ENCODE data around the gene SMIM28.

DNA sequence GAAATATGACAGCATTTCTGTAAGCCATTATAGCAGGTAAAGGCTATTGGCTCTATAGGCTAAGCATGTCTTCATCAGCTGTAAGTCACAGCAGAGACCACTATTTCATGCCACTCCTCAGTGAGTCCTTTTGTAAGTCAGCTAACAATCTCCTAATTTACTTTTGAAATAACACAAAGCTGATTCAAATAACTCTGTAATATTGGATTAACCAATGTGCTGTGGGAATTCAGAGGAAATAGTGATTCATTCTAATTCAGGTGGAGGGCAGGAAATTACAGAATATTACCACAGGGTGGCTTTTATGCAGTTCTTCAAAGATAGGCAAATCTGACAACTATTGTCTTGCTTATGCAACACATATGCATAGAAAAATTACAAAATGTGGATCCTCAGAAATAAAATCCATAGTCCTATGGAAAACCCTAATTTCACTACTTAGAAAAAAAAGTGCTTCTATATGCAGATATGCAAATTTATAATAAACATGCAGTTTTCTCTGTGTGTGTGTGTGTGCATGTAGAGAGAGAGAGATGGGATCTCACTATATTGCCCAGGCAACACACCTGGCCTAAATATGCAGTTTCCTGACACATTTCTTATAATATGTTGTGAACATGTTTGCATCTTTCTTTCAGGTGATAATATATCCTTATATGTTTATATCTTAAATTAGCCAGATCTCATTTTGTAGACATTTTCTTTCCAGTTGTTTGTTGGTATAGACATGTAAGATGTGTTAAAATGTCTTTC is 4.8 kb upstream of the SMIM28 start:
- TF ChIP-seq, protein P1, sequence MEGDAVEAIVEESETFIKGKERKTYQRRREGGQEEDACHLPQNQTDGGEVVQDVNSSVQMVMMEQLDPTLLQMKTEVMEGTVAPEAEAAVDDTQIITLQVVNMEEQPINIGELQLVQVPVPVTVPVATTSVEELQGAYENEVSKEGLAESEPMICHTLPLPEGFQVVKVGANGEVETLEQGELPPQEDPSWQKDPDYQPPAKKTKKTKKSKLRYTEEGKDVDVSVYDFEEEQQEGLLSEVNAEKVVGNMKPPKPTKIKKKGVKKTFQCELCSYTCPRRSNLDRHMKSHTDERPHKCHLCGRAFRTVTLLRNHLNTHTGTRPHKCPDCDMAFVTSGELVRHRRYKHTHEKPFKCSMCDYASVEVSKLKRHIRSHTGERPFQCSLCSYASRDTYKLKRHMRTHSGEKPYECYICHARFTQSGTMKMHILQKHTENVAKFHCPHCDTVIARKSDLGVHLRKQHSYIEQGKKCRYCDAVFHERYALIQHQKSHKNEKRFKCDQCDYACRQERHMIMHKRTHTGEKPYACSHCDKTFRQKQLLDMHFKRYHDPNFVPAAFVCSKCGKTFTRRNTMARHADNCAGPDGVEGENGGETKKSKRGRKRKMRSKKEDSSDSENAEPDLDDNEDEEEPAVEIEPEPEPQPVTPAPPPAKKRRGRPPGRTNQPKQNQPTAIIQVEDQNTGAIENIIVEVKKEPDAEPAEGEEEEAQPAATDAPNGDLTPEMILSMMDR (IDR thresholded peaks at IDR 0.05; ENCODE audit: insufficient read depth, low read length, poor library complexity, severe bottlenecking) = no peak
- TF ChIP-seq EZH2phosphoT487 (conservative IDR thresholded peaks at IDR 0.05; ENCODE audit: low read length) = no peak

Data from SU-DHL-6 (cell line).